Upper lobe of left lung (tissue), 6 donors: Measurements from ENCODE around the gene WDR45B. TPM values are rescaled to one million over a fixed set of nuclear protein-coding genes. Genes with fewer than 3 reads are reported as not detected.

ENCODE experiments used
- ATAC-seq, 2 donors: fragments of 200-7000 bp; cut with Tn5 transposase; one replicate each; pipeline ENCODE4 v1.9.1; 2022; ENCODE audit warnings: mild to moderate bottlenecking in 2 of 2, moderate library complexity in 2 of 2; ENCODE audit not compliant: low FRiP score in 2 of 2
- DNase-seq, 2 donors: peaks; one replicate each; pipeline ENCODE4 v3.0.0-alpha.2; 2019 to 2020
- H3K27ac ChIP-seq, 4 donors: fragments of 200-600 bp; sonication (generic); one replicate each; pipeline ENCODE4 v1.5.1; 2016 to 2019
- H3K27me3 ChIP-seq, 4 donors: fragments of 200-600 bp; sonication (generic); one replicate each; pipeline ENCODE4 v1.5.1; 2017 to 2019
- H3K36me3 ChIP-seq, 4 donors: fragments of 200-600 bp; sonication (generic); one replicate each; pipeline ENCODE4 v1.5.1; 2016 to 2019
- H3K4me1 ChIP-seq, 4 donors: fragments of 200-600 bp; sonication (generic); one replicate each; pipeline ENCODE4 v1.5.1; 2018 to 2019
- H3K4me3 ChIP-seq, 4 donors: fragments of 200-600 bp; sonication (generic); one replicate each; pipeline ENCODE4 v1.5.1; 2017 to 2019; ENCODE audit warnings: mild to moderate bottlenecking in 2 of 4, moderate library complexity in 1 of 4
- H3K9me3 ChIP-seq, 4 donors: fragments of 200-600 bp; sonication (generic); one replicate each; pipeline ENCODE4 v1.5.1; 2018 to 2019
- CTCF ChIP-seq, 6 experiments: fragments of 450-650 bp in 4 of 6; fragments of 200-600 bp in 2 of 6; sonication (generic) in 2 of 6; IDR thresholded peaks; one replicate each; pipeline ENCODE4 v1.5.1; 2016 to 2019; ENCODE audit warnings: antibody characterized with exemption in 6 of 6
- EP300 ChIP-seq, 4 donors: sonication (generic); formaldehyde crosslinking; IDR thresholded peaks; one replicate each; pipeline ENCODE4 v1.5.1; 2017; ENCODE audit warnings: antibody characterized with exemption in 4 of 4, control low read depth in 2 of 4
- POLR2A ChIP-seq, 4 donors: fragments of 450-650 bp; IDR thresholded peaks; one replicate each; pipeline ENCODE4 v1.5.1; 2016 to 2017; ENCODE audit warnings: antibody characterized with exemption in 4 of 4, mild to moderate bottlenecking in 2 of 4
- POLR2AphosphoS5 ChIP-seq, 2 donors: sonication (generic); formaldehyde crosslinking; IDR thresholded peaks; one replicate each; pipeline ENCODE4 v1.5.1; 2017; ENCODE audit warnings: antibody characterized with exemption in 2 of 2
- WGBS, 2 donors: methylation state at CpG; one replicate each; pipeline ENCODE4 v1.1.5; 2017 to 2018; 5-methylcytosine and 5-hydroxymethylcytosine counted together
- total RNA-seq, 6 donors: library from RNA; depleted of rRNA in 4 of 6; stranded (reverse); fragments of >200 nt in 4 of 6; gene quantifications; one replicate each; pipeline versions ENCODE4 v1.1.0 to v1.2.1, GENCODE V29; 2016 to 2021
- donor health status: DM: no; HTN: no; CAD: no; lungs with moderate emphysema.
- donor health status: DM: no; HTN: yes; CAD: no; lungs with severe emphysema.

The WDR45B gene
- total RNA-seq, 6 donors from 2014 or later: 54.9 to 90.0 (median 74.3) TPM

GRCh38 chr17:82685291-82685690 is 37.0 kb upstream of the WDR45B start:
- Histone ChIP-seq H3K4me1 (no peaks in the 10 kb centered on the region), H3K9me3 (peaks cover 0 to 5% (median 0%) of the 10 kb centered on the region in 4 donors), H3K4me3 (no peak overlapping the region), H3K27me3 (no peaks in the 10 kb centered on the region), H3K36me3 (no peaks in the 10 kb centered on the region), H3K27ac (no peak overlapping the region)
- no peak for ATAC-seq
- WGBS, 2 donors: 88 to 98% methylated on average over 6 to 9 of the region's 12 CpGs
- TF ChIP-seq POLR2AphosphoS5 (IDR thresholded peaks at IDR 0.05) (no peak), CTCF (IDR thresholded peaks at IDR 0.05) (no peak), POLR2A (IDR thresholded peaks at IDR 0.05) (no peak), EP300 (IDR thresholded peaks at IDR 0.05) (no peak)
- no peak for DNase-seq

- Histone ChIP-seq H3K4me3 (no peak overlapping the region), H3K9me3 (peaks cover 0 to 5% (median 0%) of the 10 kb centered on the region in 4 donors), H3K36me3 (no peaks in the 10 kb centered on the region), H3K27me3 (no peaks in the 10 kb centered on the region), H3K4me1 (no peaks in the 10 kb centered on the region), H3K27ac (no peak overlapping the region)
- no peak for ATAC-seq
- TF ChIP-seq CTCF (IDR thresholded peaks at IDR 0.05): no peak
- no peak for TF ChIP-seq POLR2AphosphoS5 (IDR thresholded peaks at IDR 0.05)
- no peak for TF ChIP-seq POLR2A (IDR thresholded peaks at IDR 0.05)
- TF ChIP-seq EP300 (IDR thresholded peaks at IDR 0.05): no peak
- DNase-seq: no peak
- 80 to 84% methylated on average over 6 to 13 of the region's 13 CpGs for WGBS, 2 donors
These were observed 36.1 kb upstream of the WDR45B start for GRCh38 chr17:82684228-82684841.

GRCh38 chr17:82683534-82683933 is 35.3 kb upstream of the WDR45B start:
- ATAC-seq (no peak), DNase-seq (no peak)
- H3K36me3 ChIP-seq: no peaks in the 10 kb centered on the region
- WGBS, 2 donors: 86 to 92% methylated on average over 1 of the region's 1 CpG
- no peaks in the 10 kb centered on the region for H3K27me3 ChIP-seq
- H3K27ac ChIP-seq: no peak overlapping the region
- H3K4me3 ChIP-seq: no peak overlapping the region
- H3K9me3 ChIP-seq: peaks cover 0 to 5% (median 0%) of the 10 kb centered on the region in 4 donors
- TF ChIP-seq EP300 (IDR thresholded peaks at IDR 0.05): no peak
- TF ChIP-seq POLR2A (IDR thresholded peaks at IDR 0.05): no peak
- no peak for TF ChIP-seq POLR2AphosphoS5 (IDR thresholded peaks at IDR 0.05)
- TF ChIP-seq CTCF (IDR thresholded peaks at IDR 0.05): no peak
- H3K4me1 ChIP-seq: no peaks in the 10 kb centered on the region

- Histone ChIP-seq H3K27ac (no peak overlapping the region), H3K9me3 (peaks cover 0 to 5% (median 0%) of the 10 kb centered on the region in 4 donors), H3K27me3 (no peaks in the 10 kb centered on the region), H3K4me1 (no peaks in the 10 kb centered on the region), H3K36me3 (no peaks in the 10 kb centered on the region), H3K4me3 (no peak overlapping the region)
- no peak for DNase-seq
- no peak for TF ChIP-seq CTCF (IDR thresholded peaks at IDR 0.05)
- no peak for TF ChIP-seq EP300 (IDR thresholded peaks at IDR 0.05)
- no peak for TF ChIP-seq POLR2AphosphoS5 (IDR thresholded peaks at IDR 0.05)
- no peak for TF ChIP-seq POLR2A (IDR thresholded peaks at IDR 0.05)
- ATAC-seq: no peak
- WGBS, 2 donors: 98% methylated on average over 3 of the region's 3 CpGs
These were observed 33.3 kb upstream of the WDR45B start for GRCh38 chr17:82681547-82681946.
